8988T (cell line): Measurements from ENCODE around the gene PRODH2.
"Not testable (repeated sequence)": the region's sequence is repeated elsewhere in the genome, so short reads cannot be mapped to it uniquely, and the experiment has no call there.

Experiments
- DNase-seq: peaks from one replicate; pipeline ENCODE4 v3.0.0; 2011

The PRODH2 gene

GRCh38 chr19:35796645-35797542, 15.8 kb downstream of the PRODH2 start:
- no peak for DNase-seq

DNA sequence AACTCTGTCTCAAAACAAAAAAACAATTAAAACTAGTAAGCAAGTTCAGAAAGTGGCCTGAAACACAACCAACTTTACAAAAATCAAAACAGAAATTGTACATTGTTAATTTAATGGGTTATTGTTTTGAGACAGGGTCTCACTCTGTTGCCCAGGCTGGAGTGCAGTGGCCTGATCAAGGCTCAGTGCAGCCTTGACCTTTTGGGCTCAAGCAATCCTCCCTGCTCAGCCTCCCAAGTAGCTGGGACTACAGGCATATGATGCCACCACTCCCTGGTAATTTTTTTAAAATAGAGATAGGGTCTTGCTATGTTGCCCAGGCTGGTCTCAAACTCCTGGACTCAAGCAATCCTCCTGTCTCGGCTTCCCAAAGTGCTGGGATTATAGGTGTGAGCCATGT, 17.1 kb downstream of the PRODH2 start:
- not testable (repeated sequence) for DNase-seq

DNA sequence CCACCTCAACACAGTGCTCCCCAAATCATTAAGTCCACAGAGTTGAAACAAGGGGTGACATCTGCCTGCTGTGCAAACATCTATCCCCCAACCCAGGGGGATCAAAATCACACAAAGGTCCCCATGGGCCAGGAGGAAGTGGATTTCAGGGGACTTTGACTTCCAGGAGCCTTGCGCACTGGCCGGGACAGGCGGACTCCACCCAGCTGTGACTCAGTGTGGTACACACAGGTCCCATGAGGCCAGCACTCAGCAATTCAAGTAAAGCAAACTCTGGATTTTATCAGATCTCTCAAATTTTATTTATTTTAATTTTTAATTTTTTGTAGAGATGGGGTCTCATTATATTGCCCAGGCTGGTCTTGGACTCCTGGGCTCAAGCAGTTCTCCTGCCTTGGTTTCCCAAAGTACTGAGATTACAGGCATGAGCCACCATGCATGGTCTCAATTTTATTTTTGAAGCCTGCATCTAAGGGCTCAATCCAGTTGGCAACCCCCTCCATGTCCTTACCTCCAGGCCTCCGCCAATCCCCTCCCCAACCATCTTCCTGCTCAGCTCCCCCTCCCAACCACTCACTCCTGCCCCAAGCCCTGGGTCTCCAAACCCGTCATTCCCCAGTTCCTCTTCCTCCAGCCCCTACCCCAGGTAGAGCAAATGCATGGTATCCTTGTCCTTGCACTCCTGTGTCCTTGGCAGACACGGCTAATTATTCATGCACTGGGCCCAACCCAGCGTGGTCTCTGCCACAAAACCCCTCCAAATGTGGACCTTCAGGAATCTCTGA, 19.1 kb downstream of the PRODH2 start:
- no peak for DNase-seq

DNA sequence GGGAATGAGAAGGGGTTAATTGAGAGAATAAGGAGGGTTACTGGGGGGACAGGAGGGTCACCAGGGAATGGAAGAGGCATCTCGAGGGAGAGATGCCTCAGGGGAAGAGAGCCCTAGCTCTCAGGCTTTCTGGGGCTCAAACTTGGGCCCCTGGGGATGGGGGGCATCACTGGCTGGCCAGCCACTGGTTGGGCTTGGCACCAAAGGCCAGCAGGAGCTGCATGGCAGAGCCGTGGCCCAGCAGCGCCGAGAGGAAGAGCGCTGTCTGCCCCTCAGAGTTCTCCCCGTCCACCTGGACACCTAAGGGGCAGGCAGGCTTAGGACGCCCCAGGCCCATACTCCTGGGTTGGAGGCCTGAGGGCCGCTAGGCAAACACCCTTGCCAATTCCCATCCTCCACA, 19.8 kb downstream of the PRODH2 start:
- no peak for DNase-seq

- no peak for DNase-seq
Measured at GRCh38 chr19:35792312-35792711, 20.3 kb downstream of the PRODH2 start.

GRCh38 chr19:35791814-35792279, 20.8 kb downstream of the PRODH2 start:
- DNase-seq = no peak

DNA sequence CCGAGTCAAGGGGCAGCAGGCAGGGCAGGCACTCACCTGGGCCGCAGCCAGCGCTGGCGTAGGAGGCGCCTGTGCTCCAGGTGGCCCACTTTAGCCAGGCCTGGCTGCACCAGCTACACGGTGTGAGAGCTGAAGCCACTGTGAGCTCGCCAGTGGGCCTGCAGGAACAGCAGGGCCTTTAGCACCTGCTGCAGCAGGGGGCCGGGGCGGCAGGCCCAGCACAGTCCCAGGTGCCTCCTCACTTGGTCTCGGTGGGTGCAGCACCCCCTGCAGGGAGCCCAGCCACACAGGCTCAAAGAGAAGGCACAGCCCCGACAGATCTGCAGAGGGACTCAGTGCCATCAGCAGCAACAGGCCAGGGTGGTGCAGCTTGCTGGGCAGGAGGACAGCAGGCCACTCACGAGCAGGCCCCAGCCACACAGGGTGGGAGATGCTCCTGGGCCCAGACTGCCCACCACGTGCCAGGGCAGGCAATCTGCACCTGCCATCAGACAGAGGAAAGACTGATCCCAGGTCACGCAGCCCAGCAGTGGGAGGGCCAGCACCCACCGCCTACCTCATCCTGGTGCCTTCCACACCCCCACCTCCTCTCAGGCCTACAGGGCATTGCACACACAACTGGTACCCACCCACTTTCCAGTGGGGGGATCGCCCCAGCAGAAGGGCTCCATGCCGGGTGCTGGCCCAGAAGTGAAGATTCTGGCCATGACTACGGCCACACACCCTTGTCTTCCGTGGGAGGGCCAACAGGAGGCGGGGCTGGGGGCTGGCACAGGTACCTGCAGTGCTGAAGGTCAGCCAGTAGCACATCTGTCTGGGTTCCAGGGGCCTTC, 21.4 kb downstream of the PRODH2 start:
- peak; percentile 89 for DNase-seq

DNA sequence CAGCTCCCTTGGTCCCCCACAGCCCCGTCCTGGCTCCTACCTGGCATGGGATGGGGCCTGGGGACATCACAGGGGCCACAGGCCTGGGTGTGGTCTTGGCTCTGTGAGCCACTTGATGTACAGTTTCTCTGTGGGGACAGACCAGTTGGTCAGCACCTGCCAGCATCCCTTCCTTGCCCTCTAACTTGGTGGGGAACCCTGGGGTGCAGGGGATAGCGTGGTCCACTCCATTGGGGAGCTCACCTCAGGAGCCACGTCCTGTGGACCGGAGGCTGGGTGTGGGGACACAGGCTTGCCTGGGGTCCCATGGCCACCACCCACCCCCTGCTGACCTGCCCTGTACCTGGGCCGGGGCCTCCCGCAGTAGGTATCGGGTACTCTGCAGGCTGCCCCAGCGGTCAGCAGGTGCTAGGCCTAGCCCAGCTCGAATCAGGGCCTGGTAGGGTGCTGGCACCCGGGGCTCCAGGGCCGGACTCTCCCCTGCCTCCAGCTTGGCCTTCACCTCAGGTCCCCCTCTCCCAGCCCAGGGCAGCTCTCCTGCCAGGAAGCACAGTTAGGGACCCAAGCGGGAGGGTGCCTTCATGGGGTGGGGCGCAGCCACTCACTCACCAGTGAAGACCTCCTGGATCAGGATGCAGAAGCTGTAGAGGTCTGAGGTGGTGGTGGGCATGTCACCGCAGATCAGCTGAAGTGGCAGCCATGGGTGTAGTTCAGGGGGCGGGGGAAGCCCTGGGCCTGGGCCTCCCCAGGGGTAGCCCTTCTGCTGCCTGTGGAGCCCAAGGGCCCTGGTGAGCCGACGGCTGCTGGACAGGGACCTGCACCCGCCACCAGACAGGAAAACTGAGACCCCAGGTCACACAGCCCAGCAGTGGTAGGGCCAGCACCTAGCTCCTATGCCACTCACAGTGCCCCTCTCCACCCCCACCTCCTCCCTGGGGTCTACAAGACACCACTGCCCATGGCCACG, 22.4 kb downstream of the PRODH2 start:
- DNase-seq = no peak

DNA sequence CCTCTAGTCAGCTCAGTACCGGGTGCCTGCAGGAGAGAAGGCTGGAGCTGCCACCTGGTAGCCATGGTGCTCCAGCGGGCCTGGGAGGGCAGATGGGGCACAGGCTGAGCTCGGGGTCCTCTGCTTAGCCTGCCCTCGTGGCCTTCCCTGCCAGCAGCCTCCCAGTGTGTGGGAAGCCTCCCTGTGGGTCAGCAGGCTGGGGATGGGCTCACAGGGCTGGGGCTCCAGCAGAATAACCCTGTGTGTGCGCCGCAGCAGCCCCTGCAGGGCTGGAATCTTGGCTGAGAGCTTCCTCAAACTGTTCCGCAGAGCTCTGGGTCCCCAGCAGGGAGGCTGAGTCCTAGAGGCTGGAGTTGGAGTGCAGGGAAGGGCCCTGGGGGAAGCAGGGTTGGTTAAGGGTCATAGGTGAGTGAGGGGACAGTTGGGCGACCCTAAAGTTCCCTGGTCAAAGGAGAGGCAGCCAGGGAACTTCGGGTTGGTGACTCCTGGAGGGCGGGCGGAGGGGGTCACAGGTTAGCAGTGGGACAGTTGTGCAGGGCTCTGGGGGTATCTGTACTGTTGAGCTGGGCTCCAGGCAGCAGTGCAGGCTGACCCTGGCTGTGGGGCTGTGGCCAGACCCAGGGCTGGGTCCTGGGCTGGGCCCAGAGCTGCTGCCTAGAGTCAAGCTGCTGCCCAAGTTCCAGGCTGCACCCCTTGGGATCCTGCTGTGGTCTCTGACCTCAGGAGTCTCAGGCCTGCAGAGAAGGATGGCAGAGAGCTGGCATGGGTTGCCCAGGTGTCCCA, 23.3 kb downstream of the PRODH2 start:
- peak; percentile 56 for DNase-seq

- DNase-seq = no peak
Measured at GRCh38 chr19:35788205-35788960, 24.3 kb downstream of the PRODH2 start.

DNA sequence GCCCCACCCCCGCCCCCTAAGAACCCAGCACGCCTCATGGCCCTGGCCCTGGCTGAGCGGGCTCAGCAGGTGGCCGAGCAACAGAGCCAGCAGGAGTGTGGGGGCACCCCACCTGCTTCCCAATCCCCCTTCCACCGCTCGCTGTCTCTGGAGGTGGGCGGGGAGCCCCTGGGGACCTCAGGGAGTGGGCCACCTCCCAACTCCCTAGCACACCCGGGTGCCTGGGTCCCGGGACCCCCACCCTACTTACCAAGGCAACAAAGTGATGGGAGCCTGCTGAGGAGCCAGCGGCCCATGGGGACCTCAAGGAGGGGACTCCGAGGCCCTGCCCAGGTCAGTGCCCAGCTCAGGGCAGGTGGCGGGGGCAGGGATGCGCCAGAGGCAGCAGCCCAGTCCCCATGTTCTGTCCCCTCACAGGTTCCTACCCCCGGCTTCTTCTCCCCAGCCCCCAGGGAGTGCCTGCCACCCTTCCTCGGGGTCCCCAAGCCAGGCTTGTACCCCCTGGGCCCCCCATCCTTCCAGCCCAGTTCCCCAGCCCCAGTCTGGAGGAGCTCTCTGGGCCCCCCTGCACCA, 25.3 kb downstream of the PRODH2 start:
- no peak for DNase-seq

DNA sequence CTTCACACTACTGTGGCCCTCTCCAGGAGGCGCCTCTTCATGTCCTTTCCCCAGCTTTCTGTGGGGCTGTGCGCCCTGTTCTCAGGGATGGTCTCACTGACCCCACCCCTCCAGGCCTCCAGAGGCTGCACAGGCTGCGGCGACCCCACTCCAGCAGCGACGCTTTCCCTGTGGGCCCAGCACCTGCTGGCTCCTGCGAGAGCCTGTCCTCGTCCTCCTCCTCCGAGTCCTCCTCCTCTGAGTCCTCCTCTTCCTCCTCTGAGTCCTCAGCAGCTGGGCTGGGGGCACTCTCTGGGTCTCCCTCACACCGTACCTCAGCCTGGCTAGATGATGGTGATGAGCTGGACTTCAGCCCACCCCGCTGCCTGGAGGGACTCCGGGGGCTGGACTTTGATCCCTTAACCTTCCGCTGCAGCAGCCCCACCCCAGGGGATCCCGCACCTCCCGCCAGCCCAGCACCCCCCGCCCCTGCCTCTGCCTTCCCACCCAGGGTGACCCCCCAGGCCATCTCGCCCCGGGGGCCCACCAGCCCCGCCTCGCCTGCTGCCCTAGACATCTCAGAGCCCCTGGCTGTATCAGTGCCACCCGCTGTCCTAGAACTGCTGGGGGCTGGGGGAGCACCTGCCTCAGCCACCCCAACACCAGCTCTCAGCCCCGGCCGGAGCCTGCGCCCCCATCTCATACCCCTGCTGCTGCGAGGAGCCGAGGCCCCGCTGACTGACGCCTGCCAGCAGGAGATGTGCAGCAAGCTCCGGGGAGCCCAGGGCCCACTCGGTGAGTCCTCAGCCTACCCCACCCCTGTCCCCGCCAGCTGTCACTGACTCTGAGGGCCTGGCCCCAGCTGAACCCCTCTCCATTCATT, 26.1 kb downstream of the PRODH2 start:
- no peak for DNase-seq

DNA sequence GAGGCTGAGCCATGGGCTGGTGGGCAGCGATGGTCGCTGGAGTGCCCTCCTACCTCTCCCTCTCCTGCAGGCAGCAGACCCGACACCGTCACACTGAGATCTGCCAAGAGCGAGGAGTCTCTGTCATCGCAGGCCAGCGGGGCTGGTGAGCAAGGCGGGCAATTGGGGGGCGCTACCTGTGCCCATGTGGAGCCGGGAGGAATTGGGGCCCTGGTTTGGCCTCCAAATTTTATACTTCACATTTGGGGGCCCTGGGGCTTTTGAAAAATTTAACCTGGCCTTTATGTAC, 27.4 kb downstream of the PRODH2 start:
- DNase-seq = no peak

DNA sequence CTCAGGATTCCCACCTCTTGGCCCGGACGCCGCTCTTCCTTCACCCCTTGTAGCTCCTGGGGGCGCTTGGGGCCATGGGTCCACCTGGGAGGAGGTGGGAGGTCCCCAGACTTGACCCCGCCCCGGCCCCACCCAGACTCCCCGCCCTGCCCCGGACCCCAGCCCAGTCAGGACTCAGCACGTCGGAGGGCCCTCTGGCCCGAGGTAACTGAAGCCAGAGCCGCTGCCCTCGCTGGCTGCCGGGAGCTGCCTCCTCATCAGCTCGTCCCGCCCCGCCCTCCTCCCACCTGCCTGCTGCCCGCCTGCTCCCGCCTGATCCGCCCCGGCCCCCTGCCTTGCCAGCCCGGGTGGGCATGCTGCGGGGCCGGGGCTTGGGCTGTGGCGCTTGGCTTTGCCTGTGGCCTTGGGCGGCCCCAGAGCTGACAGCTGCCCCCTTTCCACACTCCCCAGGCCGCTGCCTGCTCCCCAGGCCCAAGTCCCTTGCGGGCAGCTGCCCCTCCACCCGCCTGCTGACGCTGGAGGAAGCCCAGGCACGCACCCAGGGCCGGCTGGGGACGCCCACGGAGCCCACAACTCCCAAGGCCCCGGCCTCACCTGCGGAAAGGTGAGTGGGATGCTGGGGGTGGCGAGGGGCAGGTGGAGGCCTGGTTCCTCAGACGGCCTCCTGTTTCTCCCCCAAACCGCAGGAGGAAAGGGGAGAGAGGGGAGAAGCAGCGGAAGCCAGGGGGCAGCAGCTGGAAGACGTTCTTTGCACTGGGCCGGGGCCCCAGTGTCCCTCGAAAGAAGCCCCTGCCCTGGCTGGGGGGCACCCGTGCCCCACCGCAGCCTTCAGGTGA, 27.9 kb downstream of the PRODH2 start:
- DNase-seq = peak; percentile 27

GRCh38 chr19:35783469-35784434, 28.9 kb downstream of the PRODH2 start:
- peak; percentile 62 for DNase-seq

DNA sequence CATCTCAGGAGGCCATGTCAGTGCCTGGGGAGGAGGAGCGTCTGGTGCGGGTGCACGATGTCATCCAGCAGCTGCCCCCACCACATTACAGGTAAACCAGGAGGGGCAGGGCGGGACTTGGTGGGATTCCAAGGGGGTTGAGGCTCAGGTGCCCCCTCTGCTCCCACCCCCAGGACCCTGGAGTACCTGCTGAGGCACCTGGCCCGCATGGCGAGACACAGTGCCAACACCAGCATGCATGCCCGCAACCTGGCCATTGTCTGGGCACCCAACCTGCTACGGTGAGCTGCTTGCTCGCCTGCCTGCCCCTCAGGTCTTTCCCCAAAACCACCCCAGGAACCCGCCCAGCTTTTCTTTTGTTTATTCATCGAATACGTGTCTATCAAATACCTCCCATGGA, 30.1 kb downstream of the PRODH2 start:
- DNase-seq = no peak

DNA sequence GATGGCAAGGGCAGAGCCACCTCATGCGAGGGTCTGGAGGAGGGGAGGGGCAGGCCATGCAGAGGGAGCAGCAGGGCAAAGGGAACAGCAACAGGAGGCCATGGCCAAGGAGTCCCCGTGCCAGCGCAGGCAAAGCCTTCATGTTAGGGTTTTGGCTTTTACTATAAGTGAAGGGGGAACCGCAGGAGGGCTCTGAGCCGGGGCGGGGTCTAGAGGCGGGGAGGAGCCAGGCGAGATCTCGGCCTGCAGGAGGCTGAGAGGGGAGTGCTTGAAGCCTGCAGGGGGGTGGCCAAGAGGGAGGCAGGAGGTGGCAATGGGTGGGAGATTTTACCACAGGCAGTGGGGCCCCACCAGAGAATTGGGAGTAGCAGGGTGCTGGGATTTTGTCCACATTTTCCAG, 31.0 kb downstream of the PRODH2 start:
- no peak for DNase-seq
